ENCODE results near the gene IQSEC1.
A peak's percentile ranks its signal among the peaks of the same experiment; 100 is the strongest.

Gene IQSEC1

GRCh38 chr3:13009946-13010315 is 63.3 kb downstream of the IQSEC1 start:
- Histone ChIP-seq H3K27ac (ENCODE audit: insufficient read depth in 1 of 2, low read depth in 1 of 2, low read length in 2 of 2, poor library complexity in 1 of 2, severe bottlenecking in 2 of 2) (no peak overlapping the region), H3K9me3 (ENCODE audit: control extremely low read depth in 1 of 5, control insufficient read depth in 4 of 5, insufficient read depth in 2 of 5, low read depth in 1 of 5, low read length in 4 of 5) (no peaks in the 10 kb centered on the region), H3K4me3 (ENCODE audit: control insufficient read depth in 1 of 7, extremely low read depth in 1 of 7, insufficient read depth in 4 of 7, low read depth in 2 of 7, low read length in 6 of 7) (peak overlapping the region in 2 of 7 experiments; percentile 28 to 48), H3K27me3 (replicated peaks in 2 of 5; ENCODE audit: control insufficient read depth in 4 of 5, insufficient read depth in 5 of 5, low read length in 4 of 5) (no peaks in the 10 kb centered on the region), H3K4me1 (ENCODE audit: control extremely low read depth in 1 of 4, control insufficient read depth in 4 of 4, insufficient read depth in 4 of 4, low read length in 3 of 4) (peaks cover 28 to 98% (median 70%) of the 10 kb centered on the region in 4 experiments), H3K36me3 (ENCODE audit: control insufficient read depth in 4 of 4, insufficient read depth in 4 of 4, low read length in 3 of 4) (no peaks in the 10 kb centered on the region)
- 98% methylated on average over 7 of the region's 7 CpGs for WGBS (ENCODE audit: insufficient coverage)
- POLR2A ChIA-PET: no interaction called here
- CTCF ChIA-PET: interaction anchor here (1.3 to 8.3 kb wide), 5 partner anchors 11 to 38 kb away, joined by 3 to 55 read pairs (median 9); no protein-coding TSS in a partner anchor
- no peak for DNase-seq

GRCh38 chr3:13009132-13009945 is 63.9 kb downstream of the IQSEC1 start:
- peak; percentile 87 to 95 (median 93) for DNase-seq
- 27% methylated on average over 13 of the region's 16 CpGs for WGBS (ENCODE audit: insufficient coverage)
- Histone ChIP-seq H3K9me3 (ENCODE audit: control extremely low read depth in 1 of 5, control insufficient read depth in 4 of 5, insufficient read depth in 2 of 5, low read depth in 1 of 5, low read length in 4 of 5) (no peaks in the 10 kb centered on the region), H3K27ac (ENCODE audit: insufficient read depth in 1 of 2, low read depth in 1 of 2, low read length in 2 of 2, poor library complexity in 1 of 2, severe bottlenecking in 2 of 2) (no peak overlapping the region), H3K36me3 (ENCODE audit: control insufficient read depth in 4 of 4, insufficient read depth in 4 of 4, low read length in 3 of 4) (no peaks in the 10 kb centered on the region), H3K4me1 (ENCODE audit: control extremely low read depth in 1 of 4, control insufficient read depth in 4 of 4, insufficient read depth in 4 of 4, low read length in 3 of 4) (peaks cover 28 to 96% (median 64%) of the 10 kb centered on the region in 4 experiments), H3K4me3 (ENCODE audit: control insufficient read depth in 1 of 7, extremely low read depth in 1 of 7, insufficient read depth in 4 of 7, low read depth in 2 of 7, low read length in 6 of 7) (peak overlapping the region in 4 of 7 experiments; percentile 22 to 48 (median 30)), H3K27me3 (replicated peaks in 2 of 5; ENCODE audit: control insufficient read depth in 4 of 5, insufficient read depth in 5 of 5, low read length in 4 of 5) (no peaks in the 10 kb centered on the region)
- POLR2A ChIA-PET: no interaction called here
- CTCF ChIA-PET: interaction anchor here (0.7 to 8.3 kb wide), 6 partner anchors 10 to 56 kb away, joined by 3 to 55 read pairs (median 6); no protein-coding TSS in a partner anchor

GRCh38 chr3:13008155-13008995 is 64.9 kb downstream of the IQSEC1 start:
- no peaks in the 10 kb centered on the region for H3K36me3 ChIP-seq (ENCODE audit: control insufficient read depth in 4 of 4, insufficient read depth in 4 of 4, low read length in 3 of 4)
- DNase-seq: no peak
- no peak overlapping the region for H3K27ac ChIP-seq (ENCODE audit: insufficient read depth in 1 of 2, low read depth in 1 of 2, low read length in 2 of 2, poor library complexity in 1 of 2, severe bottlenecking in 2 of 2)
- 71% methylated on average over 9 of the region's 17 CpGs for WGBS (ENCODE audit: insufficient coverage)
- POLR2A ChIA-PET: interaction anchor here (0.6 kb wide), 1 partner anchor 362 kb away, joined by 3 read pairs; no protein-coding TSS in a partner anchor
- CTCF ChIA-PET: interaction anchor here (1.2 to 8.3 kb wide), 5 partner anchors 9 to 116 kb away, joined by 3 to 55 read pairs (median 9); no protein-coding TSS in a partner anchor
- H3K4me3 ChIP-seq (ENCODE audit: control insufficient read depth in 1 of 7, extremely low read depth in 1 of 7, insufficient read depth in 4 of 7, low read depth in 2 of 7, low read length in 6 of 7): peak overlapping the region in 2 of 7 experiments; percentile 28 to 31
- no peaks in the 10 kb centered on the region for H3K9me3 ChIP-seq (ENCODE audit: control extremely low read depth in 1 of 5, control insufficient read depth in 4 of 5, insufficient read depth in 2 of 5, low read depth in 1 of 5, low read length in 4 of 5)
- peaks cover 24 to 90% (median 56%) of the 10 kb centered on the region in 4 experiments for H3K4me1 ChIP-seq (ENCODE audit: control extremely low read depth in 1 of 4, control insufficient read depth in 4 of 4, insufficient read depth in 4 of 4, low read length in 3 of 4)
- H3K27me3 ChIP-seq (replicated peaks in 2 of 5; ENCODE audit: control insufficient read depth in 4 of 5, insufficient read depth in 5 of 5, low read length in 4 of 5): no peaks in the 10 kb centered on the region

- 93% methylated on average over 13 of the region's 16 CpGs for WGBS (ENCODE audit: insufficient coverage)
- Histone ChIP-seq H3K4me3 (ENCODE audit: control insufficient read depth in 1 of 7, extremely low read depth in 1 of 7, insufficient read depth in 4 of 7, low read depth in 2 of 7, low read length in 6 of 7) (no peak overlapping the region), H3K4me1 (ENCODE audit: control extremely low read depth in 1 of 4, control insufficient read depth in 4 of 4, insufficient read depth in 4 of 4, low read length in 3 of 4) (peaks cover 23 to 81% (median 50%) of the 10 kb centered on the region in 4 experiments)
Observed at GRCh38 chr3:13007251-13007941, 65.8 kb downstream of the IQSEC1 start.

GRCh38 chr3:13006216-13006990 is 66.8 kb downstream of the IQSEC1 start:
- no peak overlapping the region for H3K27ac ChIP-seq (ENCODE audit: insufficient read depth in 1 of 2, low read depth in 1 of 2, low read length in 2 of 2, poor library complexity in 1 of 2, severe bottlenecking in 2 of 2)
- H3K27me3 ChIP-seq (replicated peaks in 2 of 5; ENCODE audit: control insufficient read depth in 4 of 5, insufficient read depth in 5 of 5, low read length in 4 of 5): no peaks in the 10 kb centered on the region
- H3K4me1 ChIP-seq (ENCODE audit: control extremely low read depth in 1 of 4, control insufficient read depth in 4 of 4, insufficient read depth in 4 of 4, low read length in 3 of 4): peaks cover 22 to 71% (median 40%) of the 10 kb centered on the region in 4 experiments
- no peak overlapping the region for H3K4me3 ChIP-seq (ENCODE audit: control insufficient read depth in 1 of 7, extremely low read depth in 1 of 7, insufficient read depth in 4 of 7, low read depth in 2 of 7, low read length in 6 of 7)
- 98% methylated on average over 13 of the region's 17 CpGs for WGBS (ENCODE audit: insufficient coverage)
- CTCF ChIA-PET: interaction anchor here (0.7 to 8.3 kb wide), 9 partner anchors 7 to 42 kb away, joined by 3 to 55 read pairs (median 7); no protein-coding TSS in a partner anchor
- POLR2A ChIA-PET: interaction anchor here (1.2 kb wide), 1 partner anchor 11 kb away, joined by 3 read pairs; no protein-coding TSS in a partner anchor
- no peaks in the 10 kb centered on the region for H3K36me3 ChIP-seq (ENCODE audit: control insufficient read depth in 4 of 4, insufficient read depth in 4 of 4, low read length in 3 of 4)
- no peaks in the 10 kb centered on the region for H3K9me3 ChIP-seq (ENCODE audit: control extremely low read depth in 1 of 5, control insufficient read depth in 4 of 5, insufficient read depth in 2 of 5, low read depth in 1 of 5, low read length in 4 of 5)
- no peak for DNase-seq

More at GRCh38 chr3:13007251-13007941, 65.8 kb downstream of the IQSEC1 start:
- DNase-seq: no peak
- Histone ChIP-seq H3K36me3 (ENCODE audit: control insufficient read depth in 4 of 4, insufficient read depth in 4 of 4, low read length in 3 of 4) (no peaks in the 10 kb centered on the region), H3K27me3 (replicated peaks in 2 of 5; ENCODE audit: control insufficient read depth in 4 of 5, insufficient read depth in 5 of 5, low read length in 4 of 5) (no peaks in the 10 kb centered on the region), H3K9me3 (ENCODE audit: control extremely low read depth in 1 of 5, control insufficient read depth in 4 of 5, insufficient read depth in 2 of 5, low read depth in 1 of 5, low read length in 4 of 5) (no peaks in the 10 kb centered on the region), H3K27ac (ENCODE audit: insufficient read depth in 1 of 2, low read depth in 1 of 2, low read length in 2 of 2, poor library complexity in 1 of 2, severe bottlenecking in 2 of 2) (no peak overlapping the region)
- ChIA-PET CTCF (interaction anchor here (0.7 to 8.3 kb wide), 6 partner anchors 8 to 115 kb away, joined by 3 to 55 read pairs (median 8); no protein-coding TSS in a partner anchor), POLR2A (interaction anchor here (0.6 kb wide), 1 partner anchor 361 kb away, joined by 3 read pairs; no protein-coding TSS in a partner anchor)

- no peak overlapping the region for H3K27ac ChIP-seq (ENCODE audit: insufficient read depth in 1 of 2, low read depth in 1 of 2, low read length in 2 of 2, poor library complexity in 1 of 2, severe bottlenecking in 2 of 2)
- no peak for DNase-seq
- H3K4me1 ChIP-seq (ENCODE audit: control extremely low read depth in 1 of 4, control insufficient read depth in 4 of 4, insufficient read depth in 4 of 4, low read length in 3 of 4): peaks cover 12 to 60% (median 29%) of the 10 kb centered on the region in 4 experiments
- POLR2A ChIA-PET: interaction anchor here (1.2 kb wide), 1 partner anchor 9 kb away, joined by 3 read pairs; no protein-coding TSS in a partner anchor
- H3K9me3 ChIP-seq (ENCODE audit: control extremely low read depth in 1 of 5, control insufficient read depth in 4 of 5, insufficient read depth in 2 of 5, low read depth in 1 of 5, low read length in 4 of 5): no peaks in the 10 kb centered on the region
- 89% methylated on average over 4 of the region's 5 CpGs for WGBS (ENCODE audit: insufficient coverage)
- no peak overlapping the region for H3K4me3 ChIP-seq (ENCODE audit: control insufficient read depth in 1 of 7, extremely low read depth in 1 of 7, insufficient read depth in 4 of 7, low read depth in 2 of 7, low read length in 6 of 7)
- H3K27me3 ChIP-seq (replicated peaks in 2 of 5; ENCODE audit: control insufficient read depth in 4 of 5, insufficient read depth in 5 of 5, low read length in 4 of 5): no peaks in the 10 kb centered on the region
- no peaks in the 10 kb centered on the region for H3K36me3 ChIP-seq (ENCODE audit: control insufficient read depth in 4 of 4, insufficient read depth in 4 of 4, low read length in 3 of 4)
- CTCF ChIA-PET: interaction anchor here (1.1 to 8.3 kb wide), 4 partner anchors 10 to 25 kb away, joined by 6 to 55 read pairs (median 7); no protein-coding TSS in a partner anchor
Observed at GRCh38 chr3:13005301-13005700, 67.9 kb downstream of the IQSEC1 start.
